Smooth muscle cell of the pulmonary artery (primary cell): ENCODE measurements around the gene SPACA4. TPM values are rescaled to one million over a fixed set of nuclear protein-coding genes. Genes with fewer than 3 reads are reported as not detected.

Experiments
- total RNA-seq: library from RNA; depleted of rRNA; stranded (reverse); fragments of >200 nt; gene quantifications from 2 replicates; pipeline ENCODE4 v1.2.3, GENCODE V29; 2014

The SPACA4 gene
- not detected in 2 replicates for total RNA-seq

GRCh38 chr19:48606463-48607358 lies at the start of gene SPACA4:
Gene SPACA4, plus strand, starts transcription at chr19:48606742. Its CDS starts 237 bp downstream, at chr19:48606979.

GRCh38 chr19:48614436-48615230 lies 8.1 kb downstream of the SPACA4 start, which contains the start of gene FAM83E:
Gene FAM83E, minus strand, starts transcription at chr19:48615076. Its CDS starts 1,704 bp downstream, at chr19:48613372.

GRCh38 chr19:48618916-48619691 lies 12.6 kb downstream of the SPACA4 start, which contains the start of the genes RPL18 and SPHK2:
Gene RPL18, minus strand, starts transcription at chr19:48619178. Its CDS starts 35 bp downstream, at chr19:48619143.
Gene SPHK2, plus strand, starts transcription at chr19:48619506. Its CDS starts 1,009 bp downstream, at chr19:48620515.

GRCh38 chr19:48636859-48637448 lies 30.4 kb downstream of the SPACA4 start, which contains the start of gene DBP:
Gene DBP, minus strand, starts transcription at chr19:48637379. Its CDS starts 385 bp downstream, at chr19:48636994.

GRCh38 chr19:48646001-48646721 lies 39.6 kb downstream of the SPACA4 start, which contains the start of gene CA11:
Gene CA11, minus strand, starts transcription at chr19:48646187. Its CDS starts 555 bp downstream, at chr19:48645632.

Other genes starting within 250 kb of the SPACA4 start
- gene TMEM143, start 242.8 kb upstream of the SPACA4 start, total RNA-seq, result 5.2 and 7.3 TPM in 2 replicates
- gene SYNGR4, start 242.4 kb upstream of the SPACA4 start, total RNA-seq, result not detected in 2 replicates
- gene KDELR1, start 215.2 kb upstream of the SPACA4 start, total RNA-seq, result 118 TPM in 2 replicates
- gene GRIN2D, start 213.1 kb upstream of the SPACA4 start, total RNA-seq, result 0.59 and 1.1 TPM in 2 replicates
- gene GRWD1, start 160.8 kb upstream of the SPACA4 start, total RNA-seq, result 22.2 and 29.3 TPM in 2 replicates
- gene KCNJ14, start 151.2 kb upstream of the SPACA4 start, total RNA-seq, result 0.65 and 1.1 TPM in 2 replicates
- 24.0 and 33.6 TPM in 2 replicates for gene CYTH2, start 137.4 kb upstream of the SPACA4 start, total RNA-seq
- 0.33 and 0.89 TPM in 2 replicates for gene LMTK3, start 94.9 kb upstream of the SPACA4 start, total RNA-seq
- not detected in 2 replicates for gene SULT2B1, start 54.6 kb upstream of the SPACA4 start, total RNA-seq
- gene FAM83E, start 8.3 kb downstream of the SPACA4 start, total RNA-seq, result 0.23 and 0.52 TPM in 2 replicates
- 1,103 and 1,191 TPM in 2 replicates for gene RPL18, start 12.4 kb downstream of the SPACA4 start, total RNA-seq
- gene SPHK2, start 12.8 kb downstream of the SPACA4 start, total RNA-seq, result 8.7 and 13.1 TPM in 2 replicates
- 7.4 and 7.8 TPM in 2 replicates for gene DBP, start 30.6 kb downstream of the SPACA4 start, total RNA-seq
- 0.99 and 1.6 TPM in 2 replicates for gene CA11, start 39.4 kb downstream of the SPACA4 start, total RNA-seq
- gene NTN5, start 66.3 kb downstream of the SPACA4 start, total RNA-seq, result 0.43 and 0.46 TPM in 2 replicates
- gene FUT2, start 89.2 kb downstream of the SPACA4 start, total RNA-seq, result not detected in 2 replicates
- gene MAMSTR, start 113.0 kb downstream of the SPACA4 start, total RNA-seq, result 0.65 and 0.69 TPM in 2 replicates
- gene RASIP1, start 133.9 kb downstream of the SPACA4 start, total RNA-seq, result 0.52 and 1.0 TPM in 2 replicates
- gene IZUMO1, start 140.2 kb downstream of the SPACA4 start, total RNA-seq, result 0.07 TPM in 1 of 2 replicates, not detected in the other
- 0.13 TPM in 2 replicates for gene FUT1, start 145.9 kb downstream of the SPACA4 start, total RNA-seq
- not detected in 2 replicates for gene FGF21, start 148.8 kb downstream of the SPACA4 start, total RNA-seq
- gene BCAT2, start 204.3 kb downstream of the SPACA4 start, total RNA-seq, result 33.0 and 35.3 TPM in 2 replicates
- gene HSD17B14, start 229.7 kb downstream of the SPACA4 start, total RNA-seq, result 2.2 and 2.8 TPM in 2 replicates